Vein endothelial cell (primary cell): Measurements from ENCODE around the gene TIMM13. TPM values are rescaled to one million over a fixed set of nuclear protein-coding genes. Genes with fewer than 3 reads are reported as not detected.

Experiments used
- total RNA-seq: library from RNA; depleted of rRNA; stranded (reverse); fragments of >200 nt; gene quantifications from 2 replicates; pipeline ENCODE4 v1.2.3, GENCODE V29; 2012

TIMM13 gene
- 49.3 and 51.7 TPM in 2 replicates for total RNA-seq

GRCh38 chr19:2427429-2428320 lies at the start of gene TIMM13:
Gene TIMM13 (minus strand): TSS chr19:2427586. CDS start chr19:2427533, 53 bp downstream.

GRCh38 chr19:2475702-2476450 lies 48.5 kb upstream of the TIMM13 start, which contains the start of gene GADD45B:
Gene GADD45B (plus strand): TSS chr19:2476127. CDS start chr19:2476359, 232 bp downstream.

Other genes with a start within 250 kb of the TIMM13 start
- 44.3 and 53.9 TPM in 2 replicates for gene PLEKHJ1, start 191.3 kb downstream of the TIMM13 start, total RNA-seq
- gene SF3A2, start 190.8 kb downstream of the TIMM13 start, total RNA-seq, result 43.2 and 61.7 TPM in 2 replicates
- gene AMH, start 178.3 kb downstream of the TIMM13 start, total RNA-seq, result 1.7 and 2.6 TPM in 2 replicates
- not detected in 2 replicates for gene JSRP1, start 171.2 kb downstream of the TIMM13 start, total RNA-seq
- gene PEAK3, start 145.4 kb downstream of the TIMM13 start, total RNA-seq, result not detected in 2 replicates
- under 0.01 TPM in 1 of 2 replicates, not detected in the other for gene LINGO3, start 119.4 kb downstream of the TIMM13 start, total RNA-seq
- 127 and 172 TPM in 2 replicates for gene LSM7, start 99.0 kb downstream of the TIMM13 start, total RNA-seq
- gene SPPL2B, start 98.9 kb downstream of the TIMM13 start, total RNA-seq, result 26.3 and 31.4 TPM in 2 replicates
- not detected in 2 replicates for gene TMPRSS9, start 67.3 kb downstream of the TIMM13 start, total RNA-seq
- 71.2 and 91.5 TPM in 2 replicates for gene LMNB2, start 29.4 kb upstream of the TIMM13 start, total RNA-seq
- 26.7 and 53.2 TPM in 2 replicates for gene GADD45B, start 48.5 kb upstream of the TIMM13 start, total RNA-seq